OCI-LY1 (cell line): ENCODE measurements around the gene C10orf53.

Source experiments
- H2AFZ ChIP-seq: fragments of 200-600 bp; sonication (generic), shearing (Covaris generic); 2 replicates; pipeline ENCODE4 v1.6.0; 2014; ENCODE audit warnings: antibody characterized with exemption, mild to moderate bottlenecking, low read length
- H3F3A ChIP-seq: fragments of 200-600 bp; sonication (generic), shearing (Covaris generic); 2 replicates; pipeline ENCODE4 v1.6.0; 2014; ENCODE audit warnings: mild to moderate bottlenecking, antibody characterized with exemption, low read length, moderate library complexity; ENCODE audit not compliant: insufficient read depth
- H3K27ac ChIP-seq: fragments of 200-600 bp; sonication (generic); 2 replicates; pipeline ENCODE4 v1.5.1; 2014; ENCODE audit warnings: low read length, mixed run types, mild to moderate bottlenecking, low read depth; ENCODE audit not compliant: poor library complexity, severe bottlenecking
- H3K27me3 ChIP-seq: fragments of 200-600 bp; sonication (generic); 2 replicates; pipeline ENCODE4 v1.6.0; 2014; ENCODE audit warnings: antibody characterized with exemption, mild to moderate bottlenecking, low read length, moderate library complexity; ENCODE audit not compliant: insufficient read depth
- H3K36me3 ChIP-seq: fragments of 200-600 bp; sonication (generic); 2 replicates; pipeline ENCODE4 v1.6.1; 2014; ENCODE audit warnings: mild to moderate bottlenecking, antibody characterized with exemption, low read length, moderate library complexity, mixed read lengths; ENCODE audit not compliant: insufficient read depth
- H3K4me1 ChIP-seq: fragments of 200-600 bp; sonication (generic); 2 replicates; pipeline ENCODE4 v1.5.1; 2014; ENCODE audit warnings: mild to moderate bottlenecking, low read length, moderate library complexity; ENCODE audit not compliant: insufficient read depth, severe bottlenecking
- H3K4me2 ChIP-seq: fragments of 200-600 bp; sonication (generic), shearing (Covaris generic); 2 replicates; pipeline ENCODE4 v1.6.1; 2014; ENCODE audit warnings: low read length
- H3K4me3 ChIP-seq: fragments of 200-600 bp; sonication (generic); 2 replicates; pipeline ENCODE4 v1.5.1; 2014; ENCODE audit warnings: low read length, low read depth, mild to moderate bottlenecking, mixed read lengths; ENCODE audit not compliant: poor library complexity, severe bottlenecking
- H3K79me2 ChIP-seq: fragments of 200-600 bp; shearing (Covaris generic); 2 replicates; pipeline ENCODE4 v1.6.1; 2016; ENCODE audit warnings: mixed run types, low read length, mixed read lengths; ENCODE audit not compliant: insufficient read depth
- H3K9ac ChIP-seq: fragments of 200-600 bp; sonication (generic), shearing (Covaris generic); 2 replicates; pipeline ENCODE4 v1.6.1; 2014; ENCODE audit warnings: mild to moderate bottlenecking, low read length, mixed read lengths
- H3K9me2 ChIP-seq: fragments of 200-600 bp; sonication (generic), shearing (Covaris generic); 2 replicates; pipeline ENCODE4 v1.6.1; 2014; ENCODE audit warnings: low read depth, mild to moderate bottlenecking, low read length, mixed read lengths
- H3K9me3 ChIP-seq: fragments of 200-600 bp; shearing (Covaris generic); 2 replicates; pipeline ENCODE4 v1.6.1; 2014; ENCODE audit warnings: low read length, mixed read lengths
- H4K20me1 ChIP-seq: fragments of 200-600 bp; sonication (generic), shearing (Covaris generic); 2 replicates; pipeline ENCODE4 v1.6.0; 2016; ENCODE audit warnings: mild to moderate bottlenecking, low read length; ENCODE audit not compliant: insufficient read depth
- CTCF ChIP-seq: fragments of 200-600 bp; sonication (generic), shearing (Covaris generic); IDR thresholded peaks from 2 replicates; pipeline ENCODE4 v1.5.1; 2017; ENCODE audit warnings: mild to moderate bottlenecking, antibody characterized with exemption, low read length, moderate library complexity, mixed read lengths
- EZH2 ChIP-seq: fragments of 200-600 bp; sonication (generic), shearing (Covaris generic); IDR thresholded peaks from 2 replicates; pipeline ENCODE4 v1.8.0; 2017; ENCODE audit warnings: borderline replicate concordance, mixed run types, mild to moderate bottlenecking, antibody characterized with exemption, low read length, moderate library complexity, mixed read lengths

The C10orf53 gene

GRCh38 chr10:49645871-49646870 lies 33.3 kb upstream of the C10orf53 start:
- no peaks in the 10 kb centered on the region for H3K27me3 ChIP-seq
- no peaks in the 10 kb centered on the region for H3K9me3 ChIP-seq
- no peak overlapping the region for H3K9ac ChIP-seq
- H3F3A ChIP-seq, result no peaks in the 10 kb centered on the region
- no peaks in the 10 kb centered on the region for H3K79me2 ChIP-seq
- H3K4me3 ChIP-seq, result no peak overlapping the region
- H3K4me1 ChIP-seq, result peaks cover 5% of the 10 kb centered on the region
- TF ChIP-seq EZH2, result no peak
- TF ChIP-seq CTCF, result no peak
- H3K4me2 ChIP-seq, result no peak overlapping the region
- no peaks in the 10 kb centered on the region for H3K36me3 ChIP-seq
- H2AFZ ChIP-seq, result no peak overlapping the region
- no peaks in the 10 kb centered on the region for H4K20me1 ChIP-seq
- H3K27ac ChIP-seq, result no peak overlapping the region
- H3K9me2 ChIP-seq, result no peaks in the 10 kb centered on the region

GRCh38 chr10:49647554-49647953 lies 31.9 kb upstream of the C10orf53 start:
- Histone ChIP-seq H3K36me3 (no peaks in the 10 kb centered on the region), H4K20me1 (no peaks in the 10 kb centered on the region), H3K9me3 (no peaks in the 10 kb centered on the region), H3K9me2 (no peaks in the 10 kb centered on the region), H3K27me3 (no peaks in the 10 kb centered on the region), H3K9ac (no peak overlapping the region), H3F3A (no peaks in the 10 kb centered on the region), H3K79me2 (no peaks in the 10 kb centered on the region), H3K4me2 (no peak overlapping the region), H2AFZ (no peak overlapping the region), H3K27ac (no peak overlapping the region), H3K4me1 (peaks cover 5% of the 10 kb centered on the region), H3K4me3 (no peak overlapping the region)
- TF ChIP-seq CTCF (no peak), EZH2 (no peak)

- Histone ChIP-seq H4K20me1 (no peaks in the 10 kb centered on the region), H2AFZ (no peak overlapping the region)
These were observed 31.3 kb upstream of the C10orf53 start for GRCh38 chr10:49647985-49648795.

More at GRCh38 chr10:49647985-49648795, 31.3 kb upstream of the C10orf53 start:
- Histone ChIP-seq H3K27ac (no peak overlapping the region), H3K4me2 (no peak overlapping the region), H3F3A (no peaks in the 10 kb centered on the region), H3K27me3 (no peaks in the 10 kb centered on the region), H3K4me3 (no peak overlapping the region), H3K9me3 (no peaks in the 10 kb centered on the region), H3K9ac (no peak overlapping the region), H3K9me2 (no peaks in the 10 kb centered on the region), H3K79me2 (no peaks in the 10 kb centered on the region), H3K36me3 (no peaks in the 10 kb centered on the region), H3K4me1 (peaks cover 5% of the 10 kb centered on the region)
- TF ChIP-seq EZH2, result no peak
- no peak for TF ChIP-seq CTCF
